PC-9 (cell line): ENCODE data around the gene PLA2G4D.

Source experiments
- CTCF ChIP-seq: fragments of 200-600 bp; sonication (generic); conservative IDR thresholded peaks from 2 replicates; pipeline ENCODE4 v1.6.1; 2017; ENCODE audit warnings: mixed run types, antibody characterized with exemption, mild to moderate bottlenecking, moderate library complexity
- EZH2 ChIP-seq: fragments of 200-600 bp; sonication (generic); IDR thresholded peaks from 2 replicates; pipeline ENCODE4 v1.8.0; 2017; ENCODE audit warnings: antibody characterized with exemption, low read depth

GRCh38 chr15:42123546-42123945 lies 29.2 kb upstream of the PLA2G4D start:
- TF ChIP-seq CTCF (no peak), EZH2 (no peak)
